PC-3 (cell line): Measurements from ENCODE around the gene LAMB4. TPM values are rescaled to one million over a fixed set of nuclear protein-coding genes. Genes with fewer than 3 reads are reported as not detected.
A peak's percentile ranks its signal among the peaks of the same experiment; 100 is the strongest.

Source experiments
- ATAC-seq: fragments of 200-7000 bp; cut with Tn5 transposase; 2 replicates; pipeline ENCODE4 v1.9.1; 2020; ENCODE audit warnings: mild to moderate bottlenecking, moderate library complexity
- BruUV-seq: library from RNA; stranded (reverse); fragments of 400-500 nt; replicated peaks from 2 replicates; lab custom pipeline; 2021; lab: Mats Ljungman, UMichigan
- CTCF ChIA-PET: fragments of 300-600 bp; sonication (Branson Sonifier 250); formaldehyde crosslinking; loops from one replicate; lab custom pipeline; 2022; ENCODE audit warnings: antibody characterized with exemption; lab: Charles Lee
- POLR2A ChIA-PET: fragments of 300-600 bp; sonication (Branson Sonifier 250); formaldehyde crosslinking; loops from one replicate; lab custom pipeline; 2022; ENCODE audit warnings: antibody characterized with exemption; ENCODE audit not compliant: unreplicated experiment; lab: Charles Lee
- DNase-seq: peaks from one replicate; pipeline ENCODE4 v3.0.0-alpha.2; 2015
- H2AFZ ChIP-seq: fragments of 300-600 bp; sonication (generic); 2 replicates; pipeline ENCODE4 v1.6.0; 2016; ENCODE audit warnings: antibody characterized with exemption, low read length
- H3F3A ChIP-seq: fragments of 300-600 bp; sonication (generic); one replicate; pipeline ENCODE4 v1.6.0; 2017; ENCODE audit warnings: antibody characterized with exemption, low read length, control low read depth, mild to moderate bottlenecking; ENCODE audit not compliant: unreplicated experiment
- H3K27ac ChIP-seq: fragments of 300-600 bp; sonication (generic); 2 replicates; pipeline ENCODE4 v1.5.1; 2016; ENCODE audit warnings: mild to moderate bottlenecking, low read length
- H3K27me3 ChIP-seq: fragments of 300-600 bp; sonication (generic); 2 replicates; pipeline ENCODE4 v1.6.1; 2016; ENCODE audit warnings: low read length, mixed read lengths
- H3K36me3 ChIP-seq: fragments of 300-600 bp; sonication (generic); 2 replicates; pipeline ENCODE4 v1.6.1; 2016; ENCODE audit warnings: low read depth, mixed run types, low read length, mixed read lengths
- H3K4me1 ChIP-seq: fragments of 300-600 bp; sonication (generic); 2 replicates; pipeline ENCODE4 v1.5.1; 2016; ENCODE audit warnings: low read length; ENCODE audit not compliant: insufficient read depth
- H3K4me2 ChIP-seq: fragments of 300-600 bp; sonication (generic); 2 replicates; pipeline ENCODE4 v1.6.0; 2016; ENCODE audit warnings: low read length
- H3K4me3 ChIP-seq: fragments of 300-600 bp; sonication (generic); 2 replicates; pipeline ENCODE4 v1.5.1; 2016; ENCODE audit warnings: mild to moderate bottlenecking, low read length, mixed read lengths
- H3K79me2 ChIP-seq: fragments of 300-600 bp; sonication (generic); 2 replicates; pipeline ENCODE4 v1.6.1; 2017; ENCODE audit warnings: low read length, mixed read lengths
- H3K9ac ChIP-seq: fragments of 300-600 bp; sonication (generic); 2 replicates; pipeline ENCODE4 v1.6.0; 2016; ENCODE audit warnings: mild to moderate bottlenecking, low read length
- H3K9me2 ChIP-seq: fragments of 300-600 bp; sonication (generic); replicated peaks from 2 replicates; pipeline ENCODE4 v1.6.1; 2016; ENCODE audit warnings: mixed run types, low read length, mixed read lengths
- H3K9me3 ChIP-seq: fragments of 300-600 bp; sonication (generic); 2 replicates; pipeline ENCODE4 v1.6.1; 2016; ENCODE audit warnings: low read length, mixed read lengths
- H4K20me1 ChIP-seq: fragments of 300-600 bp; sonication (generic); 2 replicates; pipeline ENCODE4 v1.6.1; 2016; ENCODE audit warnings: low read length, mixed read lengths
- CTCF ChIP-seq: fragments of 300-600 bp; sonication (generic); conservative IDR thresholded peaks from 2 replicates; pipeline ENCODE4 v1.5.1; 2017; ENCODE audit warnings: antibody characterized with exemption, low read depth, mild to moderate bottlenecking, low read length
- EZH2 ChIP-seq: fragments of 300-600 bp; sonication (generic); IDR thresholded peaks from one replicate; pipeline ENCODE4 v1.6.1; 2017; ENCODE audit warnings: antibody characterized with exemption, mild to moderate bottlenecking, low read length; ENCODE audit not compliant: unreplicated experiment
- EZH2phosphoT487 ChIP-seq: fragments of 300-600 bp; sonication (generic); IDR thresholded peaks from 2 replicates; pipeline ENCODE4 v1.6.1; 2018; ENCODE audit warnings: mild to moderate bottlenecking, antibody characterized with exemption, low read length, borderline replicate concordance
- intact Hi-C: fragments of 100-400 bp; cut with micrococcal nuclease; formaldehyde crosslinking; loops from 2 replicates; pipeline ENCODE4 v1.9.0; 2023
- total RNA-seq: library from RNA; depleted of rRNA; stranded (reverse); fragments of >200 nt; gene quantifications from 2 replicates; pipeline ENCODE4 v1.2.3, GENCODE V29; 2014

Gene LAMB4
- total RNA-seq, 1 experiment from 2014 or later = 0.04 TPM

GRCh38 chr7:108026647-108027046 is 103.5 kb downstream of the LAMB4 start:
- H3K4me2 ChIP-seq = no peak overlapping the region
- no TSS peak for BruUV-seq
- H2AFZ ChIP-seq = no peak overlapping the region
- ChIA-PET POLR2A (no interaction called here), CTCF (no interaction called here)
- intact Hi-C loops = no loop called here
- H3K79me2 ChIP-seq = no peaks in the 10 kb centered on the region
- no peaks in the 10 kb centered on the region for H4K20me1 ChIP-seq
- no peaks in the 10 kb centered on the region for H3K27me3 ChIP-seq
- H3K9ac ChIP-seq = no peak overlapping the region
- H3F3A ChIP-seq = no peaks in the 10 kb centered on the region
- no peaks in the 10 kb centered on the region for H3K9me3 ChIP-seq
- no peak overlapping the region for H3K4me3 ChIP-seq
- TF ChIP-seq CTCF = no peak
- no peaks in the 10 kb centered on the region for H3K9me2 ChIP-seq
- H3K36me3 ChIP-seq = no peaks in the 10 kb centered on the region
- DNase-seq (no peak), ATAC-seq (peak; percentile 37; the same call in 1 of the 2 replicates)
- H3K27ac ChIP-seq = no peak overlapping the region
- H3K4me1 ChIP-seq = peaks cover 15% of the 10 kb centered on the region

- H3K4me3 ChIP-seq = no peak overlapping the region
- no peaks in the 10 kb centered on the region for H4K20me1 ChIP-seq
- no peaks in the 10 kb centered on the region for H3F3A ChIP-seq
- TF ChIP-seq EZH2 = no peak
- ATAC-seq (no peak), DNase-seq (no peak)
- peaks cover 15% of the 10 kb centered on the region for H3K4me1 ChIP-seq
- H3K9me3 ChIP-seq = no peaks in the 10 kb centered on the region
- no peak overlapping the region for H2AFZ ChIP-seq
- BruUV-seq = no TSS peak
- no peak overlapping the region for H3K4me2 ChIP-seq
- no peaks in the 10 kb centered on the region for H3K27me3 ChIP-seq
- no peaks in the 10 kb centered on the region for H3K9me2 ChIP-seq
- no peaks in the 10 kb centered on the region for H3K36me3 ChIP-seq
- intact Hi-C loops = no loop called here
- H3K27ac ChIP-seq = no peak overlapping the region
- H3K79me2 ChIP-seq = no peaks in the 10 kb centered on the region
- H3K9ac ChIP-seq = no peak overlapping the region
- POLR2A ChIA-PET = no interaction called here
- CTCF ChIA-PET = no interaction called here
These were observed 104.0 kb downstream of the LAMB4 start for GRCh38 chr7:108026116-108026515.

- no peak overlapping the region for H3K4me3 ChIP-seq
- H4K20me1 ChIP-seq = no peaks in the 10 kb centered on the region
- peaks cover 6% of the 10 kb centered on the region; the same call in 1 of the 2 replicates for H3K4me1 ChIP-seq
- TF ChIP-seq EZH2phosphoT487 (no peak), CTCF (no peak), EZH2 (no peak)
- no peaks in the 10 kb centered on the region for H3K27me3 ChIP-seq
- DNase-seq (no peak), ATAC-seq (no peak)
- no peaks in the 10 kb centered on the region for H3K79me2 ChIP-seq
- H3K27ac ChIP-seq = no peak overlapping the region
- intact Hi-C loops = no loop called here
- no peaks in the 10 kb centered on the region for H3K9me3 ChIP-seq
- H3K36me3 ChIP-seq = no peaks in the 10 kb centered on the region
- H2AFZ ChIP-seq = no peak overlapping the region
- no peak overlapping the region for H3K9ac ChIP-seq
- ChIA-PET CTCF (no interaction called here), POLR2A (no interaction called here)
- H3K9me2 ChIP-seq = no peaks in the 10 kb centered on the region
- no TSS peak for BruUV-seq
- H3F3A ChIP-seq = no peaks in the 10 kb centered on the region
- H3K4me2 ChIP-seq = no peak overlapping the region
These were observed 105.6 kb downstream of the LAMB4 start for GRCh38 chr7:108024538-108024937.
